Putamen (tissue), 1 donor: ENCODE results near the gene POLDIP2.
A peak's percentile ranks its signal among the peaks of the same experiment; 100 is the strongest.

ENCODE experiments used
- DNase-seq: peaks from one replicate; pipeline ENCODE4 v3.0.0-alpha.2; 2016; ENCODE audit warnings: low spot score

POLDIP2 gene

DNA sequence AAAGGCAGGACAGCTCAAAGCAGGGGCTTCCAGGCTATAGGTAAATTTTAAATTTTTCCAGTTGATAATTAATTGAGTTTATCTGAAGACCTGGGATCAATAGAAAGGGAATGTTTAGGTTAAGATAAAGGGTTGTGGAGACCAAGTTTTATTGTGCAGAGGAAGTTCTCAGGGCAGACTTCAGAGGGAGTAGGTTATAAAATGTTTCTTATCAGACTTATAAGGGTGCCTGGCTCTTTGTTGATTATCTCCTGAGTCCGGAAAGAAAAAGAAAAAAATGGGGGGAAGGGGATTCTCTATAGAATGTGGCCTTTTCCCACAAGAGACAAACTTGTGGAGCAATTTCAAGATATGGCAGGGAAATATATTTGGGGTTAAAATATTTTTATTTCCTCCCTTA lies 32.8 kb upstream of the POLDIP2 start:
- DNase-seq = no peak

DNA sequence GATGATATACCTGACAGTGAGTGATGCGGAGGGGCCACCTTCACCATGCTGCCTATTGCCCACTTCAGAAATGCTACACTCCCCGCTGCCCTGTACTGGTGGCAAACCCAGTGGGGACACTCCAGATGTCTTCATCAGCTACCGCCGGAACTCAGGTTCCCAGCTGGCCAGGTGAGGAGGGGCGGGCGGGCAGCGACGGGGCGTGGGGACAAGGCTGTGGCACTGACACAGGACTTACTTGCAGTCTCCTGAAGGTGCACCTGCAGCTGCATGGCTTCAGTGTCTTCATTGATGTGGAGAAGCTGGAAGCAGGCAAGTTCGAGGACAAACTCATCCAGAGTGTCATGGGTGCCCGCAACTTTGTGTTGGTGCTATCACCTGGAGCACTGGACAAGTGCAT lies 30.8 kb upstream of the POLDIP2 start:
- DNase-seq = no peak

DNA sequence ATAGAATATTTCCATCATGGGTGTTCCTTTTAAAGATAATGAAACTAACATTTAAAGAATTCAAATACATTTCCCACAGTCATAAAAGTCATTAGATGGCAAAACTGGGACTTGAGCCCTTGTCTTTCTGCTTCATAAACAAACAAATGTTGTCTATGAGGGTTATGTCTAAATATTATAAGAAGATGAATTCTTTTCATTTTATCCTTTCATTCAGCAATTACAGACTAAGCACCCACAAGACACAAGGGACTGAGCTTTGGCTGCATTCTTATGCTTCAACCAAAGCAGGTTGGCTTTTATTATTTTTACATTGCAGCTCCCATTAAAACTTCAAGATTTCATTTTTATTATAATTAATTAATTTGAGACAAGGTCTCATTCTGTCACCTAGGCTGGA lies 29.1 kb upstream of the POLDIP2 start:
- no peak for DNase-seq

- DNase-seq = no peak
Measured at GRCh38 chr17:28385406-28385805, 28.1 kb upstream of the POLDIP2 start.

GRCh38 chr17:28385037-28385400 lies 27.7 kb upstream of the POLDIP2 start:
- DNase-seq = no peak

DNA sequence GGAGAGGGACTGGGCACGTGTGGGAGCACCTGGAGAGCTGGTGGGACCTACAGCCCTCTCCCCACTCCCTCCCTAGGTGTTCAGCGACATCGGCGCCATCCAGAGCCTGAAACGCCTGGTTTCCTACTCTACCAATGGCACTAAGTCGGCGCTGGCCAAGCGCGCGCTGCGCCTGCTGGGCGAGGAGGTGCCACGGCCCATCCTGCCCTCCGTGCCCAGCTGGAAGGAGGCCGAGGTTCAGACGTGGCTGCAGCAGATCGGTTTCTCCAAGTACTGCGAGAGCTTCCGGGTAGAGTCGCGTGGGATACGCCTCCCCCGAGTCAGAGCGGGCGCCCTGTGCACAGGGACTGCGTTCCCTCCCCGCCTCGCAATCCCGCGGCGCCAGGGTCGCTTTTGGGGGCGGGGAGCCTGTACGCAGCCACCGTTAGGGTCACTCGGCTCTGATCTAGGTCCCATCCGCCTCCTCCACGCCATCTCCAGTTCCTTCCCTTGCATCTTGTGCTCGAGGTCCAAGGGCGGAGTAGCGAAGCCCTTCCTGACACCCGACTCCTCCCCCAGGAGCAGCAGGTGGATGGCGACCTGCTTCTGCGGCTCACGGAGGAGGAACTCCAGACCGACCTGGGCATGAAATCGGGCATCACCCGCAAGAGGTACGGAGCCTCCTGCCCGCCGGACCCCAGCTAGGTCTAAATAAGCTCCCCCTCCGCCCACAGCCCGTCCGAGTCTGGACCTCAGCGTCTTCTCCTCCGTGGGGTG lies 27.1 kb upstream of the POLDIP2 start:
- no peak for DNase-seq

- no peak for DNase-seq
Measured at GRCh38 chr17:28381141-28381825, 24.0 kb upstream of the POLDIP2 start.

- DNase-seq = no peak
Measured at GRCh38 chr17:28379814-28380801, 22.8 kb upstream of the POLDIP2 start.

DNA sequence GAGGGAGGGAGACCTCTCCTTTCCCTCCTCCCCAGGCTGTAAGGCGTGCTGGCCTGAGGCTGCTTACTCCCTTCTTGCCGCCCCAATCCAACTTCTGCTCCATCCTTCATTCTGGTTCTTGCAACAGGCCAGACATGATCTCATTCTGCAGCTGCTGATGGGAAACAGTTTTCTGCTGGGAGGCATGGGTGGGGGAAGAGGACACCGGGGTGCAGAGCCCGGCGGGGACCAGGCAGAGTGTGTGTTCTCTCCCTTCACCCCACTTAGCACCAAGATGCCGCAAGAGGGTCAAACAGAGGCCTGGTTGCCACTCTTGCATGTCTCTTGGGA lies 15.6 kb upstream of the POLDIP2 start:
- DNase-seq = no peak

- DNase-seq = no peak
Measured at GRCh38 chr17:28372203-28372944, 15.0 kb upstream of the POLDIP2 start.

- DNase-seq = peak; percentile 88
Measured at GRCh38 chr17:28371245-28372202, 14.2 kb upstream of the POLDIP2 start, which contains the start of gene SARM1. SARM1 (plus strand) TSS chr17:28371694; CDS start chr17:28372033, 339 bp downstream.

GRCh38 chr17:28370744-28371103 lies 13.4 kb upstream of the POLDIP2 start:
- DNase-seq = no peak

DNA sequence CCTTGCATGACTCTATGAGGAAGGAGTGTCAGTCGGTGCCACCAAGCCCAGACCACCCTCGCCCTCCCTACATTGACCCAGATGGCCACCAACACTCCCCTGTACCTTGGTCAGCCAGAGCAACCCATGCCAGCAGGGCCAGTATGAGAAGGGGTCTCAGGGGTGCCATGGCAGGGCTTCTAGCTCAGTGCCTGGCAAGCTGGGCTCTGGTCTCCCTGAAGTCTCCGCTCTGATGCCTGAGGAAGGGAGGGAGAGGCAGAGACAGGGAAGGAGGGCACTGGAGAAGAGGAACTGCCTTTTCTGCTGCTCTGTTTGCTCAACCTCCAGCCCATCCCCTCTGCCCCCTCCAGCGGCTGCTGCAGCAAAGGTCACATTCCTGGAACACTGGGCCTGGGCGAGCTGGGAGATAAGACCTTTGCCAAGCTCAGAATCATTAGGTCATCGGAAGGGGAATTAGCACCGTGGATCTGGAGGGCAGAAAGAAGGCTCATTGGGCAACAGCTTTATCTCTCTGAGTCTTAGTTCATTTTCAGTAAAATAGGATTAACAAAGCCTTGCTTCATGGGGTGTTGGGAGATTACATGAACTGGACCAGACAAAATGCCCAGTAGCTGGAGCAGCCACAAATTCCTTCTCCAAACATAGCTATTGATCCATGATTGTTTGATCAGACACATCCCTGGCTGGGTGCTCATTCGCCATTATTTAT lies 12.9 kb upstream of the POLDIP2 start, which contains the start of gene VTN:
TSS of gene VTN (minus strand) at position 273 of the 709 bp plus-strand sequence. CDS start at position 169, 104 bp downstream.
- no peak for DNase-seq

GRCh38 chr17:28369684-28370034 lies 12.3 kb upstream of the POLDIP2 start:
- no peak for DNase-seq

GRCh38 chr17:28368915-28369683 lies 11.8 kb upstream of the POLDIP2 start:
- DNase-seq = no peak

DNA sequence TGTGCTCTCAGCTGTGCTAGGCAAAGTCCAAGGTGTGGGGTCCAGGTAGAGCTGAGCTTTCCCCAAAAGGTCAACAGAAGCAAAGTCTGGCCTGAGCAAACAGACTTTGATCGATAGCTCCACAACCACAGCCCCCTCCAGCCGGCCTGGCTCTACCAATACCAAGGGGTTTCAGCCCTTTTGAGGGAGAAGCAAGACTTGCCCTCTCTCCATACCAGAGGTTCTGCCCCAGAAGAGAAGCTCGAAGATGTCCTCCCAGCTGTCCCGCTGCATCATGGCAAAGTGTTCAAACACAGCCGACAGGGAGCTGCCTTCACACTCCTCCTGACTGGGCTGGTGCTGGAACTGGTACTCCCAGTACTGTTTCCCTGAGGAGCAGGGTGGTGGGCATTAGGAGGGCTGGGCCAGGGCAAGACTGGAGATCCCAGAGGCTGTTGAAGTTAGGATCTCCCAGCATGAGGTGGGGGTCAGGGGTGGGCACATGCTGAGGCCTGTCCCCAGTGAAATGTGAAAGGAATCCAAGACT lies 11.0 kb upstream of the POLDIP2 start:
- no peak for DNase-seq

GRCh38 chr17:28367641-28368305 lies 10.4 kb upstream of the POLDIP2 start:
- no peak for DNase-seq

- DNase-seq = no peak
Measured at GRCh38 chr17:28366605-28367004, 9.3 kb upstream of the POLDIP2 start.
